AG04449 (cell line): Measurements from ENCODE around the gene CRK.

Source experiments
- CTCF ChIA-PET: fragments of 350-600 bp; formaldehyde crosslinking; extraction: SDS; loops from one replicate; lab custom pipeline; 2021; ENCODE audit warnings: antibody characterized with exemption; lab: Yijun Ruan, JAX
- POLR2A ChIA-PET: fragments of 400-600, 350-600 bp; formaldehyde crosslinking; extraction: SDS; loops from one replicate; lab custom pipeline; 2020; ENCODE audit warnings: antibody characterized with exemption, inconsistent platforms; lab: Yijun Ruan, JAX
- DNase-seq: peaks from one replicate; pipeline ENCODE4 v3.0.0-alpha.2; 2010; ENCODE audit warnings: low read depth, low spot score
- H3K4me3 ChIP-seq: 2 replicates; pipeline ENCODE4 v1.5.1; 2011; ENCODE audit warnings: low read depth, mild to moderate bottlenecking, control low read depth, low read length
- CTCF ChIP-seq: IDR thresholded peaks from one replicate; pipeline ENCODE4 v1.5.1; 2011; ENCODE audit warnings: mild to moderate bottlenecking, moderate library complexity, low read length, control low read depth, inconsistent platforms; ENCODE audit not compliant: insufficient read depth; ENCODE audit errors: missing control alignments

Gene CRK

DNA sequence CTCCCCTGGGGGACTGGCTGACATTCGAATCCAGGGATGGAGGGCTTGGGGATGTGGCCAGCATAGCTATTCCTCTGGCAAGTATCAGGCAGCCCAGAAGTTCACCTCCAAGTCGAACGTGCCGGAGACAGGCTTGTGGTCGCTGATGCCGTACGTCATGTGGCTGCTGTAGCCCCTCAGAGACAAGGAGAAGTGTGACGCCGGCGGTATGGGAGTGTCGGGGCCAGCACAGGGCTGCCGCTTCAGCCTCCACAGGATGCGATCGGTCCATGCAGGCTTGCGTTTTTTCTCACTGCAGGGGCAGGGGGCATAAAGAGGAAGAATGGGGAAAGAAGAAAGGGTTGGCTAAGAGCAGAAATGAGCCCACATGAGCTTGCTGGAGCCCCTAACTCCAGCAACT lies 41.8 kb upstream of the CRK start:
- no peak for DNase-seq
- ChIA-PET POLR2A (interaction anchor here (0.7 to 2.2 kb wide), 2 partner anchors 18 to 36 kb away, joined by 3 to 8 read pairs; no protein-coding TSS in a partner anchor), CTCF (interaction anchor here (1.1 to 3.9 kb wide), 3 partner anchors 17 to 238 kb away, joined by 3 to 27 read pairs (median 4); partner anchors contain the start of gene INPP5K)
- no peak for TF ChIP-seq CTCF
- no peak overlapping the region for H3K4me3 ChIP-seq

DNA sequence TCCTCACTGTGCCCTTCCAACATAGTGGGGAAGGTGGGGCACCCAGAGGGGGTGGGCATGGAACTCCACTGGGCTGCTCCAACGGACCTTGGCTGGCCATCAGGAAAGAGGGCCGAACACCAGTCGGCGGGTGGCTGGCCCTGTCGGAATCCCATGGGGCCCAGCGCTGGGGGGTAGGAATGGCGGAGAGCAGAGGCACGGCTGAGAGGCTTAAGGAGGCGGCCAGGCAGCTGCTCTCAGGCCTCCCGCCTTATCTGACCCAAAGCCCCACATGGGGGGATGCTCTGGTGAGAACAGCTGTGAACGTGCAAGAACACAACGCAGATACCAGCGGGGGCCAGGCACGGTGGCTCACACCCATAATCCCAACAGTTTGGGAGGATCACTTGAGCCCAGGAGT lies 40.8 kb upstream of the CRK start:
- POLR2A ChIA-PET, result no interaction called here
- DNase-seq, result no peak
- no peak overlapping the region for H3K4me3 ChIP-seq
- no peak for TF ChIP-seq CTCF
- CTCF ChIA-PET, result interaction anchor here (1.4 kb wide), 1 partner anchor 20 kb away, joined by 4 read pairs; the partner anchor contains the start of gene INPP5K

GRCh38 chr17:1495265-1495989 lies 39.4 kb upstream of the CRK start:
- no peak overlapping the region for H3K4me3 ChIP-seq
- no peak for TF ChIP-seq CTCF
- POLR2A ChIA-PET, result no interaction called here
- CTCF ChIA-PET, result interaction anchor here (1.0 to 1.4 kb wide), 2 partner anchors 21 to 130 kb away, joined by 3 to 4 read pairs; partner anchors contain the start of gene INPP5K
- no peak for DNase-seq

- H3K4me3 ChIP-seq, result no peak overlapping the region
- TF ChIP-seq CTCF, result no peak
- ChIA-PET POLR2A (no interaction called here), CTCF (no interaction called here)
- no peak for DNase-seq
Measured at GRCh38 chr17:1494736-1495253, 38.8 kb upstream of the CRK start.

GRCh38 chr17:1494203-1494602 lies 38.2 kb upstream of the CRK start:
- no peak for DNase-seq
- TF ChIP-seq CTCF, result no peak
- POLR2A ChIA-PET, result no interaction called here
- CTCF ChIA-PET, result no interaction called here
- no peak overlapping the region for H3K4me3 ChIP-seq

- no peak for DNase-seq
- H3K4me3 ChIP-seq, result no peak overlapping the region
- no peak for TF ChIP-seq CTCF
- ChIA-PET POLR2A (interaction anchor here (0.6 to 1.7 kb wide), 2 partner anchors 22 to 36 kb away, joined by 3 to 11 read pairs; partner anchors contain the start of gene INPP5K), CTCF (interaction anchor here (2.0 kb wide), 1 partner anchor 22 kb away, joined by 9 read pairs; the partner anchor contains the start of gene INPP5K)
Measured at GRCh38 chr17:1493291-1493980, 37.4 kb upstream of the CRK start.
